ENCODE measurements around the gene DNAJA3. TPM values are rescaled to one million over a fixed set of nuclear protein-coding genes. Genes with fewer than 3 reads are reported as not detected.

The DNAJA3 gene
- total and polyA plus RNA-seq, 9 of the 15 experiments (the other 6 are each of a cell fraction or from before 2014, with no cell fraction given), result 8.1 to 105 (median 79.0) TPM

DNA sequence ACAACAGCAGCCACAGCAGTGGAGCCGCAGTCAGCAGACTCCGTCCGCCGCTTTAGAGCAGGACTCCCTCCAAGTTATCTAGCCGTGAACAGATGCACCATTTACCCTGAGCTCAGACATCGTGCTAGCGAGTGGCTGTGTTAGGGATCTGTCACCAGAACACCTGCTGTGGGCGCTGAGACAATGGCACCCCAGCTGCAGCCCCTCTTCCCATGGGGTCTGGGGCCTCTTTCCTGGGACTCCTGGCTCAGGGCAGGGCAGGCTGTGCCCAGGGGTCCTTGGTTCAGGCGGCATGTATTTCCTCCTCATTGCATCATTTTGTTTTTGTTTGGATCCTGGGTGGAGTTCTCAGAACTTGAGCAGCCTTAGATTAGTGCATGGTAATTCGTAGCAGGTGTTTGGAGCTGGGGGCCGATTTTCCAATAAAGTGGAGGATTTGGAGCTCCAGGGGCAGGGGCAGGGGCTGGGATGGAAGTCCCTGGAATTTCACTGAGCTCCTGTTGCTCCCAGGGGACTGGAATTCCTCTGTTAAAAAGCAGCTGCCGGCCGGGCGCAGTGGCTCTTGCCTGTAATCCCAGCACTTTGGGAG is 25.4 kb downstream of the DNAJA3 start (continued):
- TF ChIP-seq, protein P1, sequence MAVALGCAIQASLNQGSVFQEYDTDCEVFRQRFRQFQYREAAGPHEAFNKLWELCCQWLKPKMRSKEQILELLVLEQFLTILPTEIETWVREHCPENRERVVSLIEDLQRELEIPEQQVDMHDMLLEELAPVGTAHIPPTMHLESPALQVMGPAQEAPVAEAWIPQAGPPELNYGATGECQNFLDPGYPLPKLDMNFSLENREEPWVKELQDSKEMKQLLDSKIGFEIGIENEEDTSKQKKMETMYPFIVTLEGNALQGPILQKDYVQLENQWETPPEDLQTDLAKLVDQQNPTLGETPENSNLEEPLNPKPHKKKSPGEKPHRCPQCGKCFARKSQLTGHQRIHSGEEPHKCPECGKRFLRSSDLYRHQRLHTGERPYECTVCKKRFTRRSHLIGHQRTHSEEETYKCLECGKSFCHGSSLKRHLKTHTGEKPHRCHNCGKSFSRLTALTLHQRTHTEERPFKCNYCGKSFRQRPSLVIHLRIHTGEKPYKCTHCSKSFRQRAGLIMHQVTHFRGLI (CRISPR knock-in tag; IDR thresholded peaks at IDR 0.05), result peak; percentile 82; the same call in 1 of the 2 replicates
- TF ChIP-seq SMAD4 (CRISPR knock-in tag; conservative IDR thresholded peaks at IDR 0.05), result peak; percentile 99
- no peak for TF ChIP-seq DLX4 (CRISPR knock-in tag; IDR thresholded peaks at IDR 0.05)
- TF ChIP-seq ELF4 (CRISPR knock-in tag; IDR thresholded peaks at IDR 0.05), result no peak
- 0 out of 2 replicates have a peak, but pooled peaks have one; percentile 25 for TF ChIP-seq ZNF324 (CRISPR knock-in tag; IDR thresholded peaks at IDR 0.05)
- peak; percentile 95 for TF ChIP-seq ZNF583 (CRISPR knock-in tag; IDR thresholded peaks at IDR 0.05)
- TF ChIP-seq ZNF77 (CRISPR knock-in tag; IDR thresholded peaks at IDR 0.05), result no peak
- no peak for TF ChIP-seq CREM (IDR thresholded peaks at IDR 0.05; ENCODE audit: low read depth)
- 0 out of 2 replicates have a peak, but pooled peaks have one; percentile 72 for TF ChIP-seq PATZ1 (CRISPR knock-in tag; IDR thresholded peaks at IDR 0.05; ENCODE audit: borderline replicate concordance)
- peak; percentile 70 for TF ChIP-seq ZSCAN32 (CRISPR knock-in tag; IDR thresholded peaks at IDR 0.05)
- TF ChIP-seq GTF2A2 (tag; IDR thresholded peaks at IDR 0.05), result 0 out of 2 replicates have a peak, but pooled peaks have one; percentile 54
- peak; percentile 88 for TF ChIP-seq BACH1 (tag; IDR thresholded peaks at IDR 0.05)
- no peak for TF ChIP-seq KAT7 (CRISPR knock-in tag; IDR thresholded peaks at IDR 0.05; ENCODE audit: borderline replicate concordance)
- TF ChIP-seq CEBPB (tag; IDR thresholded peaks at IDR 0.05), result 0 out of 2 replicates have a peak, but pooled peaks have one; percentile 30
- no peak for TF ChIP-seq SREBF2 (CRISPR knock-in tag; IDR thresholded peaks at IDR 0.05)
- peak; percentile 72 for TF ChIP-seq BRD9 (IDR thresholded peaks at IDR 0.05; ENCODE audit: low read depth, partially characterized antibody)
- TF ChIP-seq, protein P2, sequence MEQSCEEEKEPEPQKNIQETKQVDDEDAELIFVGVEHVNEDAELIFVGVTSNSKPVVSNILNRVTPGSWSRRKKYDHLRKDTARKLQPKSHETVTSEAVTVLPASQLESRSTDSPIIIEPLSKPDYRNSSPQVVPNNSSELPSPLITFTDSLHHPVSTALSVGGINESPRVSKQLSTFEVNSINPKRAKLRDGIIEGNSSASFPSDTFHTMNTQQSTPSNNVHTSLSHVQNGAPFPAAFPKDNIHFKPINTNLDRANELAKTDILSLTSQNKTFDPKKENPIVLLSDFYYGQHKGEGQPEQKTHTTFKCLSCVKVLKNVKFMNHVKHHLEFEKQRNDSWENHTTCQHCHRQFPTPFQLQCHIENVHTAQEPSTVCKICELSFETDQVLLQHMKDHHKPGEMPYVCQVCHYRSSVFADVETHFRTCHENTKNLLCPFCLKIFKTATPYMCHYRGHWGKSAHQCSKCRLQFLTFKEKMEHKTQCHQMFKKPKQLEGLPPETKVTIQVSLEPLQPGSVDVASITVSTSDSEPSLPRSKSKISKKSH (CRISPR knock-in tag; IDR thresholded peaks at IDR 0.05), result no peak
- peak; percentile 24; the same call in 1 of the 2 replicates for TF ChIP-seq HOXB6 (CRISPR knock-in tag; IDR thresholded peaks at IDR 0.05; ENCODE audit: borderline replicate concordance)
- TF ChIP-seq MAZ (CRISPR knock-in tag; conservative IDR thresholded peaks at IDR 0.05 in 1 of 2, IDR thresholded peaks at IDR 0.05 in 1 of 2), result peak in 1 of 2 experiments; percentile 41; a peak in 1 of 4 replicates
